ENCODE results near the gene ARHGAP26. TPM values are rescaled to one million over a fixed set of nuclear protein-coding genes. Genes with fewer than 3 reads are reported as not detected.
A peak's percentile ranks its signal among the peaks of the same experiment; 100 is the strongest.

ARHGAP26 gene
- total RNA-seq, 4 donors from 2014 or later, result 11.0 to 23.3 (median 14.3) TPM

DNA sequence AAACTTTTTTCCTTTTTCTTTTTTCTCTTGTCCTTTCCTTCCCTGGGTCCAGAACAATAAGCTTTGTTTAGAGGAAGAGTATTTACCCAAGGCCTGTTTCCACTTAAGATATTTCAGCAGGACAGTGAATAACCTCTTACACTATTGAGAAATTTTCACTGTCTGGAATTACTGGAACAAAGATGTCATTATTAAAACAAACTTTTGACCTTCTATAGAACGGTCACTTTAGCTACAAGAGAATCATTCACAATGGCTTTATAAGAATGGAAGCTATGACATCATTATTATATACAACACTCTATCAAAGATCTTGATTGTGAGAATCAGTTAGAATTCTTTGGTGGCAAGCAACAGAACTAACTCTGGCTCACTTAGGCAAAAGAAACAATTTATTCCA is 22.0 kb upstream of the ARHGAP26 start:
- intact Hi-C loops (cut with DNase I; ENCODE audit: low total_unique reads), result no loop called here
- H3K4me3 ChIP-seq (ENCODE audit: low read depth, poor library complexity, severe bottlenecking), result no peak overlapping the region
- TF ChIP-seq, protein P1, sequence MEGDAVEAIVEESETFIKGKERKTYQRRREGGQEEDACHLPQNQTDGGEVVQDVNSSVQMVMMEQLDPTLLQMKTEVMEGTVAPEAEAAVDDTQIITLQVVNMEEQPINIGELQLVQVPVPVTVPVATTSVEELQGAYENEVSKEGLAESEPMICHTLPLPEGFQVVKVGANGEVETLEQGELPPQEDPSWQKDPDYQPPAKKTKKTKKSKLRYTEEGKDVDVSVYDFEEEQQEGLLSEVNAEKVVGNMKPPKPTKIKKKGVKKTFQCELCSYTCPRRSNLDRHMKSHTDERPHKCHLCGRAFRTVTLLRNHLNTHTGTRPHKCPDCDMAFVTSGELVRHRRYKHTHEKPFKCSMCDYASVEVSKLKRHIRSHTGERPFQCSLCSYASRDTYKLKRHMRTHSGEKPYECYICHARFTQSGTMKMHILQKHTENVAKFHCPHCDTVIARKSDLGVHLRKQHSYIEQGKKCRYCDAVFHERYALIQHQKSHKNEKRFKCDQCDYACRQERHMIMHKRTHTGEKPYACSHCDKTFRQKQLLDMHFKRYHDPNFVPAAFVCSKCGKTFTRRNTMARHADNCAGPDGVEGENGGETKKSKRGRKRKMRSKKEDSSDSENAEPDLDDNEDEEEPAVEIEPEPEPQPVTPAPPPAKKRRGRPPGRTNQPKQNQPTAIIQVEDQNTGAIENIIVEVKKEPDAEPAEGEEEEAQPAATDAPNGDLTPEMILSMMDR (IDR thresholded peaks at IDR 0.05), result no peak
- TF ChIP-seq POLR2A (IDR thresholded peaks at IDR 0.05), result no peak
- DNase-seq (ENCODE audit: low spot score in 2 of 2), result no peak
- 42 to 52% methylated on average over 1 of the region's 1 CpG for WGBS, 2 donors

DNA sequence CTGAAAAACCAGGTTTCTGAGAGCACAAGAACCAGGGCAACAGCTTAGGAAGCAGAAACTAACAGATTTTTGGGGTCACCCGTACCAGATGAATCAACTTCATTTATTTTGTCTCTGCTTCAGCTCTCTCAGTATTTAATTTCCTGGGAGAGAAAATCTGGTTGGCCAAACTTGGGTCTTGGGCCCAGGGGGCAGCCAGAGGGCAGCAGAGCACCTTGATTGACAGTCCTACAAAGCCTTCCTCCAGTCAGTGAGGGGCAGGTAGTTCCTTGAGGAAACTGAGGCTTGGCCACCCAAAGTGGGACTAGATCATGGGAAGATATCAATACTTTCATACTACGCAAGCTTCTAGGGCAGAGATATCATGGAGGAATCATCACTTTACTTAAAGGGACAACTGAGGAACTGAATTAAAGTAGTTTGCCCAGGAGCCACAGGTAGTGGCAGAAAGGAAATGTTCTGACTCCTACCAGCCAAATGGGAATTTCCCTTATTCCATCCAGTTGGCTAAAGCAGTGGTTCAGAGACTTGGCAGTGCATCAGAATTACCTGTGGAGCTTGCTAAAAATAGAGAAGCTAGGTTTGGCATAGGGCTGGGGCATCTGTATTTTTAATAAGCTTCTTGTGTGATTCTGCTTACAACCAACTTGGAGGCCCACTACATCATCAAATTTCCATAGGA is 21.5 kb upstream of the ARHGAP26 start:
- no peak for DNase-seq (ENCODE audit: low spot score in 2 of 2)
- TF ChIP-seq, protein P1 (IDR thresholded peaks at IDR 0.05), result no peak
- TF ChIP-seq POLR2A (IDR thresholded peaks at IDR 0.05), result no peak
- intact Hi-C loops (cut with DNase I; ENCODE audit: low total_unique reads), result no loop called here
- H3K4me3 ChIP-seq (ENCODE audit: low read depth, poor library complexity, severe bottlenecking), result no peak overlapping the region
- WGBS, 2 donors, result 78 to 84% methylated on average over 2 of the region's 2 CpGs

DNA sequence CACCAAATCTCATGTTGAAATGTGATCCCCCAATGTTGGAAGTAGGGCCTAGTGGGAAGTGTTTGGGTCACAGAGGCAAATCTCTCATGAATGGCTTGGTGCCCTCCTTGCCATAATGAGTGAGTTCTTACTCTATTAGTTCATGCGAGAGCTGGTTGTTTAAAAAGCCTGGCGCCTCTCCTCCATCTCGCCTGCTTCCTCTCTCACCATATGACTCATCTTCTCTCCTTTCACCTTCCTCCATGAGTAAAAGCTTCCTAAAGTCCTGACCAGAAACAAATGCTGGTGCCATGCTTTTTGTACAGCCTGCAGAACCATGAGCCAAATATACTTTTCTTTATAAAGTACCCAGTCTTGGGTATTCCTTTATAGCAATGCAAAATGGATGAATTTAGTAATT is 20.9 kb upstream of the ARHGAP26 start:
- TF ChIP-seq POLR2A (IDR thresholded peaks at IDR 0.05), result no peak
- TF ChIP-seq, protein P1 (IDR thresholded peaks at IDR 0.05), result no peak
- intact Hi-C loops (cut with DNase I; ENCODE audit: low total_unique reads), result no loop called here
- no peak for DNase-seq (ENCODE audit: low spot score in 2 of 2)
- H3K4me3 ChIP-seq (ENCODE audit: low read depth, poor library complexity, severe bottlenecking), result no peak overlapping the region
- 32 to 35% methylated on average over 3 of the region's 3 CpGs for WGBS, 2 donors

DNA sequence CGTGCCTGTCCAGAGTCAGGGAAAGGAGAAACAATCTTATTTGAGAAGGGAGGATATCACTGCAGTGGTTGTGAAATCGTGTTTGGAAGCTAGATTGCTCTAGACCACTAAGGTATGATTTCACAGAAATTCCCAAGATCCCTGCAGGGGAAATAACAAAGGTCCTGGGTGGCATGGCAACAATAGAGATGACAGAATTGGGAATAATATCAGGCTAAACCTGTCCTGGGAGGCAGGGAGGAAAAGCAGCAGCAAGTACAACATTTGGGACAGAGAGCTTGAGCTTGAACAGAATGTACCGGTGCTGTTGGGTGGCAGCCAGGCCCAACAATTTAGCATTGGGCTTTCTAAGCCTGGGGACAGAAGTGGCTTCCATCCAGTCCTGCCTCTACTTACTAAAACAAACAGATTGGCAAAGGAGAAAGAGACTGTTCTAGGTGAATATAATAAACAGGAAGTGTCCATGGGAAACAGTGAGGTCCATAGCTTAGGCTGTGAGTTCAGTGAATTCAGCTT is 17.0 kb upstream of the ARHGAP26 start:
- WGBS, 2 donors, result 16 to 25% methylated on average over 3 of the region's 3 CpGs
- TF ChIP-seq, protein P1 (IDR thresholded peaks at IDR 0.05), result no peak
- TF ChIP-seq POLR2A (IDR thresholded peaks at IDR 0.05), result no peak
- intact Hi-C loops (cut with DNase I; ENCODE audit: low total_unique reads), result no loop called here
- no peak overlapping the region for H3K4me3 ChIP-seq (ENCODE audit: low read depth, poor library complexity, severe bottlenecking)
- peak in 1 of 2 donors; percentile 61 for DNase-seq (ENCODE audit: low spot score in 2 of 2)

DNA sequence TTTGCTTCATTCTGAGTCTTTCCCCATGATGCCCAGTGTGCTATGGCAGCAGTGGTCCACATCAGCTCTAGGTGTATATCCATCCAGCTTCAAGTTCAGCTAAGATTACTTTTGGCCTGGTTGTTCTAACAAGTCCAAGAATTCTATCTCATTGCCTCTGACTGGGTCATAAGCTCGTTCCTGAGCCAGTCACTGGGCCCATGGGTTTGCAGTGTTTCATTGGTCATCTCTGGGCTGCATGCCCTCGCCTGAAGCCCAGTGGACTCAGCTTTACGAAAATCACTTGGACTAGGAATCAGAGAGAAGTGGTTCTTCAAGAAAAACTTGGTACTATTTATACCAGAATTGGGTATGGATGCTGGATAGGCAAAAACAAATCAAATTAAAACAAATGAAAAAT is 16.1 kb upstream of the ARHGAP26 start:
- DNase-seq (ENCODE audit: low spot score in 2 of 2), result no peak
- no peak overlapping the region for H3K4me3 ChIP-seq (ENCODE audit: low read depth, poor library complexity, severe bottlenecking)
- WGBS, 2 donors, result 78 to 89% methylated on average over 3 of the region's 3 CpGs
- TF ChIP-seq, protein P1 (IDR thresholded peaks at IDR 0.05), result no peak
- TF ChIP-seq POLR2A (IDR thresholded peaks at IDR 0.05), result no peak
- intact Hi-C loops (cut with DNase I; ENCODE audit: low total_unique reads), result no loop called here

DNA sequence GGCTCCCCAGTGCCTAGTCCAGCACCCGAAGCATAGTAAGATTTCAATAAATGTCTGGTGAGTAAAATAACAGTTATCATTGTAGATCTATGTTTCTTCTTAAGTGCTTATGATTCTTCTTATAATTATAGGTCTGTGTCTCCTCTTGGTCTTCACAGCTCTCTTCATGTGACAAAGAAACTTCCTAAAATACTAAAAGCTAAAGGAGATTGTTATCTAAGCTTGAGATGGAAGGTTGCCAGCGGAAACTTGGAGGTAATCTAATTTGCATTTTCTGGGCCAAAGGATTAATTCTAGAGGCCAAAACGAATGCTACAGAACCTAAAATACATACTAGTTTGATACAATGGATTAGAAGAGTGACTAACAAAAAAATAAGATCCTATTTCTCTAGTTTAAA is 13.6 kb upstream of the ARHGAP26 start:
- no peak overlapping the region for H3K4me3 ChIP-seq (ENCODE audit: low read depth, poor library complexity, severe bottlenecking)
- no peak for DNase-seq (ENCODE audit: low spot score in 2 of 2)
- WGBS, 2 donors, result 50% methylated on average over 3 of the region's 3 CpGs
- intact Hi-C loops (cut with DNase I; ENCODE audit: low total_unique reads), result no loop called here
- no peak for TF ChIP-seq POLR2A (IDR thresholded peaks at IDR 0.05)
- TF ChIP-seq, protein P1 (IDR thresholded peaks at IDR 0.05), result no peak

Data from lower leg skin (tissue), 4 donors.